Epithelial cell of prostate (primary cell): Measurements from ENCODE around the gene HOMER2.
"Not testable (repeated sequence)": the region's sequence is repeated elsewhere in the genome, so short reads cannot be mapped to it uniquely, and the experiment has no call there.

ENCODE experiments used
- DNase-seq: peaks from one replicate; pipeline ENCODE4 v3.0.0-alpha.2; 2011; ENCODE audit warnings: low read depth, low spot score
- H3K27ac ChIP-seq: fragments of 450-650 bp; 2 replicates; pipeline ENCODE4 v1.5.1; 2017; ENCODE audit warnings: mild to moderate bottlenecking

Gene HOMER2

DNA sequence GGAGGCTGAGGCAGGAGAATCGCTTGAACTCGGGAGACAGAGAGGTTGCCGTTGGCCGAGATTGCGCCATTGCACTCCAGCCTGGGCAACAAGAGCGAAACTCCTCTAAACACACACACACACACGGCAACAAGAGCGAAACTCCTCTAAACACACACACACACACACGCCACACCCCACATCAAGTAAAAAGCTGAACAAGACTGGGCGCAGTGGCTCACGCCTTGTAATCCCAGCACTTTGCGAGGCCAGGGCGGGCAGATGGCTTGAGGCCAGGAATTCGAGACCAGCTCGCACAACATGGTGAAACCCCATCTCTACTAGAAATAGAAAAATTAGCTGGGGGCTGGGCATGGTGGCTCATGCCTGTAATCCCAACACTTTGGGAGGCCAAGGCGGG lies 49.0 kb downstream of the HOMER2 start:
- no peak for DNase-seq

DNA sequence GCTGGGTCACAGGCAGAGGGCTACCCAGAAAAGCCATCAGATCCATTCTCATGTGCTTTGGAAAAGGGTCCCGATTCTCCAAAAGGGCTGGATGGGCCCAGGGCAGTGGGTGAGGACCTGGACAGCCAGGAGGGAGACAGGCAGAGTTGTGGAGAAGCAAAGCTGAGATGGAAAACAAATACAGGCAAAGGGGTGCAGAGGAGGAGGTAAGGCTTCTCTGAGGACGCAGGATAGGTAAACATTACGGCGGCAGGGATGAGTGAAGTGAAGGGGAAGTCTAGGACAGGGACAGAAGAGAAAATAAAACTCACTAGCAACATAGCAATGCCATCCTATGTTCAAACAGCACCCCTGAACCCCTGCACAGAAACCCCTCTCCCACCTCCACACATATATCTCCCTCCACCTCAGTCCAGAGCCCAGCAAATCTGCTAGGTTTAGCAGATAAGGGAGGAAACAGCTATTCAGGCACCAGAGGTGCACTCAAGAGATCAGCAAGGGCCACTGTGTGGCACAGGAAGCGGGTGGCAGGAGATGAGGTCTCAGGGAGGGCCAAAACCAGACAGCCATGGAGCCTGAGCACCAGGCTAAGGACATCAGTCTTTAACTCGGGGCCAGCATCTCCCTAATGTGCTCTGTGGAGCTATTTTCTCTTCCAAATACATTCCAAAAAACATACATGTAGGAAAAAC lies 51.3 kb downstream of the HOMER2 start:
- no peak for DNase-seq
- H3K27ac ChIP-seq = no peak overlapping the region

More for the DNA sequence above, 49.0 kb downstream of the HOMER2 start:
- H3K27ac ChIP-seq = no peak overlapping the region

DNA sequence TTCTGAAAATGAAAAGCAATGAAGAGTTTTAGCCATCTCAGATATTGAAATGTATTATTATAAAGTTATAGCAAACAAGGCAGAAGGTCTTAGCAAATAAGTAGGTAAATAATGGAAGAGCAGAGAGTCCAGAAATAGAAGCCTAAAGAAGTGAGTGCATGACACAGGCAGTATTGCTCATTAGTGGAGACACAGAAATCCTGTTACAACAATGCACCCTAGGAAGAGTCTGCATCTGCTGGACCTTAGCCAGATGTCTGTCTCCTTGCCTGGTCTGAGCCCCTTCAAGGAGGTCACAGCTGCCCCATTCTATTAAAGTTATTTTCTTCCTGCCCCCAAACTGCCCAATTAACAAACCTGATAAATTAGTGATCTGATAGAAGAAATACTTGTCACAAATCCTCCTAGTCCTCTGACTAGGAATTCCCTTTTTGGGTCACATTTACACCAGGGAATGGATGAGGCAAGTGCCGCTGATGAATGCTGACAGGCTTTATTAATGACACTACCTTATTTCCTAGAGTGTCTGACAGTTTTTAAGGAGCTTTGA lies 51.9 kb downstream of the HOMER2 start:
- DNase-seq = no peak
- H3K27ac ChIP-seq = no peak overlapping the region

DNA sequence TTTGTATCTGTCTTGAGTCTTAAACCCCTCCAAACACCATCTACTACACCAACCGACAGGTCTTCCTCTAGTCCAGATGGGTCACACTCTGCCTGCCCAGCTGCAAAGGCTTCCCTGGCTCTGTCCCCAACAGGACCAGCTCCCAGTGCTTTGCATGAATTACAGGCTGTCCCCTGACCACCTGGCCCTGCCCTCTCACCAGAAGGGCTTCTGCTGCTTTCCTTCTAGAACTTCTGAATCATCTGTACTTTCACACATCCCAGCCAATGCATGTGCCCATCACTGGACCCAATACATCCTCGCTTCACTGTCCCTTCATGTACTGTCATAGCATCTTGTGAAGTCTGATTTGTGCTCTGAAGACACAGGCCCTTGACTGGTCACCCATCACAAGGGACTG lies 53.6 kb downstream of the HOMER2 start:
- no peak for DNase-seq
- H3K27ac ChIP-seq = no peak overlapping the region

GRCh38 chr15:82895983-82896382 lies 56.5 kb downstream of the HOMER2 start:
- H3K27ac ChIP-seq = no peak overlapping the region
- DNase-seq = no peak

- no peak overlapping the region for H3K27ac ChIP-seq
- DNase-seq = no peak
These were observed 57.5 kb downstream of the HOMER2 start for GRCh38 chr15:82894971-82895520.

DNA sequence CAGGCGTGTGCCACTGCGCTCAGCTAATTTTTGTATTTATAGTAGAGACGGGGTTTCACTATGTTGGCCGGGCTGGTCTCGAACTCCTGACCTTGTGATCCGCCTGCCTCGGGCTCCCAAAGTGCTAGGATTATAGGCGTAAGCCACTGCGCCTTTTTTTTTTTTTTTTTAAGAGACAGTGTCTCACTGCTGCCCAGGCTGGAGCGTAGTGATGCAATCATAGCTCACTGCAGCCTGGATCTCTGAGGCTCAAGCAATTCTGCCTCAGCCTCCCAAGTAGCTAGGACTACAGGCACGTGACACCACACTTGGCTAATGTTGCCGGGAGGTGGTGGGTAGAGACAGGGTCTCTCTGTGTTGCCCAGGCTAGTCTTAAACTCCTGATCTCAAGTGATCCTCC lies 59.0 kb downstream of the HOMER2 start:
- not testable (repeated sequence) for DNase-seq, H3K27ac ChIP-seq

DNA sequence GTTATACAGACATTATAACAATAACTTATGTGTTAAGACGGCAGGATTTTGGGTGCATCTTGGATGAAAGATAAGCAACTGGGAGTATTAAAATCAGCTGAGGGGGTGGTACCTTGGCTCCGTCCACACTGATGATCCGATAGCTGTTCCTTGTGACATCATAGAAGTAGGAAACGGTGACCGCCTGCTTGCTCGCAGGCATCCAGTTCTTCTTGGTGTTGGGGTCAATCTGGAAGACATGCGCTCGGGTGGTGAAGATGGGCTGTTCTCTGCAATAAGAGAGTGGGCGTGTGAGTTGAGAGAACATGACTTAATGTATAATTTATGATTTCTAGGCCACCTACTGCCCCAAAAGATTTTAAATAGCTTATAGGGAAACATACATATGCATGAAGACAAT lies 59.9 kb downstream of the HOMER2 start:
- DNase-seq = no peak
- no peak overlapping the region for H3K27ac ChIP-seq

- no peak for DNase-seq
- no peak overlapping the region for H3K27ac ChIP-seq
These were observed 61.5 kb downstream of the HOMER2 start for GRCh38 chr15:82890995-82891390.

DNA sequence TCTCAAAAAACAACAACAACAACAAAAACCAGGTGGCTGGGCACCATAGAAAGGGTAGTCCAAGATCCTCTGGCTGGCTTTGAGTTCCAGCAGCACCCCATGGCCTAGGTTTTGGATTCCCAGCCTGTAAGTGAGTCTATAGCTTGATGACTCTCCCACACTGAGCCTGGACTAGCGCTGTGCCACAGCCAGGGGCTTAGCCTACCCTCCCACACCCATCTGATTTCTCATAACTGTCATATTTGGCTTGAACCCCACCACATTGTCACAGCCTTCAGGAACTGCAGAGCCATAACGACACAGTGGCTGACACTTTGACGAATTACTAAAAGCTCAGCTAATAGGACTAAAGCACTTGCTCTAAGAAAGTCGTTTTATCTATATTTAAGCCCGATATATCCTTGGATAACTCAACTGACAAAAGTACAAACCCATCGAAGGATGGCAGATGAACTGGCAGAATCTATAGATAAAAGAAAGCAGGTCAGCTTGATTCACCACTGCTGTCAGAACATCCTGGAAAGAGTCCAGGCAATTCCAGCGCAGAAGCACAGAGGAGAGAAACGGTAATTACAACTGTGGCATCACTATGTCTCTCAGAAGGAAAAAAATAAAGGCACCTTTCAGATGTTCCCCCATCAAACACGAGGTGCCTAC lies 62.1 kb downstream of the HOMER2 start:
- no peak overlapping the region for H3K27ac ChIP-seq
- no peak for DNase-seq

DNA sequence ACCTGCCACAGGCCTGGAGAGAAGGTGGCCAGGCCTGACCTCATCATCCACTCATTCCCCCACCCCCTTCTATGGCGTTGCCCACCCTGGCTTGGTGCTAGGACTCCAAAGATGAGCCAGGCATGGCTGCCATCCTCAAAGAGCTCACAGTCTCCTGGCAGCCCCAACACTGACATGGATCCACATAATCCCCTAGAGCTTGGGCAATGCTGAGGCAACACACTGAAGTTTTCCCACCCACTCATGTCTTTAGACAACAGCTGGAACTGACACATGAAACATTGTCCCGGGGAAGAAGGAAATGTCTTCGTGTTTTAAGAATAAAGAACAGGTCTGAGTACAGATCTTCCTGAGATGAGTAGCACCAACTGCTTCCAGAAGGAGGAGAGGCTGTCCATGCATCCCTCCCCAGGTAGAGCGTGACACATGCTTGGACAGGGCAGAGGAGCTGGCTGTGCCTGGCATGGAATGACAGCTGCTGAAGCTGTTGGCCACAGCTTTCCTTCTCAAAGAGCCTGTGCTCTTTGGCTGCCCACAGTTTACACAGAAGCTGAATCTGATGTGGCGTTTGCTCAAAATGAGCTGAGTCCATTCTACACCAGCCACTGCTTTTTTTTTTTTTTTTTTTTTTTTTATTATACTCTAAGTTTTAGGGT lies 70.1 kb downstream of the HOMER2 start:
- no peak for DNase-seq
- no peak overlapping the region for H3K27ac ChIP-seq

DNA sequence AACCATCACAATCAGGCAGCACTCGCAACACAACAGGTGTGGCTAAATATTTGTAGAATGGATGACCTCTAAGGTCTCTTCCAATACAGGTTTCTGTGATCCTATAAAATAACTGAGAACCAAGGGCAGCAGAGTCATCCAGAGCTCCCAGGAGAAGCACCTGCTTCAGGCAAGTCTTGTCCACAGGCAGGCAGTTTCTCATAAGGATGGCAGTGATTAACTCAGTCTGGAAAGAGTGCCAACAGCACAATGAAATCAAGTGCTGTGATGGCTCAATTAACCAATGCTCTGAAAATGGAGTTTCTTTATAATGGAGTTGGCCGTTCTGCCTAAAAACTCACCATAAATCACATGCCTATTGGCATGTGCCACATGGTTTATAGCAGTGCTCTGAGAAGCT lies 70.8 kb downstream of the HOMER2 start:
- DNase-seq = no peak
- H3K27ac ChIP-seq = no peak overlapping the region

DNA sequence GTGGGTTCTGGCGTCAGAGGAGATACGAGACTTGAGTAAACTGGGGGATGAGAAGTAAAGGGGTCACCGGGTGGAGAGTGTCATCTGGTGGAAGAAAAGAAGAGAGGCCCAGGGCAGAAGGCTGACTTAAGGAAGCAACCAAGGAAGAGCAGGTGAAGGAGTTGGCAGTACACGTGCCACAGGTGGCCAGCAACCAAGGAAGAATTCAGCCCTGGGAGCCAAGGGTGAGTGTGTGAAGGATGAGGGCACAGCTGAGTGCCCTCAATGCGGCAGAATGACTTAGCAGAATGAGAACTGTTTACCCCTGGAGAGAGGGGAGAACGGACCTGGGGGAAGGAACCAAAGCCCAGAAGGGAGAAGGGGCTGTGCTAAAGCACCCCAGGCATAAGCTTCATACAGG lies 71.8 kb downstream of the HOMER2 start:
- no peak for DNase-seq
- H3K27ac ChIP-seq = no peak overlapping the region

GRCh38 chr15:82878325-82878724 lies 74.2 kb downstream of the HOMER2 start:
- DNase-seq = no peak
- no peak overlapping the region for H3K27ac ChIP-seq

DNA sequence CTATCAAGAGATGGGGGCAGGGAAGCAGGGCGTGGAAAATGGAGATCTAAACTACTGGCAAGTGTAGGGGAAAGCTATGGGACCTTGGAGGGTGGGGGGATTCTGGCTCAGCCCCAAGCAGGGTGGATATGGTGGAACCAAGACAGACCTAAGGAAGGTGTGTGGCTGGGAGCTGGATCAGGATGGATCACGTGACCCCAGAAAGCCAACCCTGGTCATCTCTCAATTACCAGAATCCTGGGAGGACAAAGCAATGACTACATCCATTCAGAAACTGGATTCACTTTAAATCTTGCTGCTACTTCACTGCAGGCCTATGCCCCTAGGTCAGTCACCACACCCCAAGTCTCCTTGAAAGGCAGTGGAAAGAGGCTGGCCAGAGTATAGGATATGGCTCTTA lies 74.7 kb downstream of the HOMER2 start:
- H3K27ac ChIP-seq = no peak overlapping the region
- no peak for DNase-seq

- peak overlapping the region; percentile 16 for H3K27ac ChIP-seq
- no peak for DNase-seq
These were observed 77.0 kb downstream of the HOMER2 start for GRCh38 chr15:82875411-82876003.

DNA sequence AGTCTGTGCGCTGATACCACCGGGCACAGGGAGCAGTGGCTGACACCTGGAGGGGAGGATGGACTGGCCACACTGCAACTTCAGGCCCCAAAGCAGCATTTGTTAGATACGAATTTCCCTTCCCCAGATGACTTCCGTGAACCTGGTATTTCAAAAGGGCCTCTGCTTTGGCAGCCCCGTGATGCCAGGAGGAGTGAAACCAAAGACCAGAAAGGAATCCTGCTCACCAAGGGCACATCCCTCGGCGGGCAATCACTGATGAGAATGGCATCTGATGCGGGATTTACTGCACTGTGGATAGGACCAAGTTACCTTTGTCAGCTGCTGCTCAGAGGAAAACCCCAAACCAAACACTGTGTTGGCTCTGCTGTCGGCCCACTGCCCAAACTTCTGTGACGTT lies 77.6 kb downstream of the HOMER2 start:
- no peak for DNase-seq
- H3K27ac ChIP-seq = no peak overlapping the region

- no peak overlapping the region for H3K27ac ChIP-seq
- DNase-seq = no peak
These were observed 78.3 kb downstream of the HOMER2 start for GRCh38 chr15:82874267-82874666.

GRCh38 chr15:82873000-82873680 lies 79.4 kb downstream of the HOMER2 start:
- no peak for DNase-seq
- H3K27ac ChIP-seq = no peak overlapping the region

- H3K27ac ChIP-seq = no peak overlapping the region
- no peak for DNase-seq
These were observed 80.6 kb downstream of the HOMER2 start for GRCh38 chr15:82871832-82872484.
